DND-41 (cell line): ENCODE results near the gene DRAM1.
A peak's percentile ranks its signal among the peaks of the same experiment; 100 is the strongest.

ENCODE experiments used
- ATAC-seq: fragments of 200-7000 bp; cut with Tn5 transposase; 3 replicates; pipeline ENCODE4 v1.9.1; 2021; ENCODE audit warnings: low read depth; ENCODE audit not compliant: insufficient read depth
- DNase-seq: peaks from one replicate; pipeline ENCODE4 v3.0.0-alpha.2; 2020
- H2AFZ ChIP-seq: 2 replicates; pipeline ENCODE4 v1.6.0; 2012; ENCODE audit warnings: low read depth, low read length
- H3K27ac ChIP-seq: 2 replicates; pipeline ENCODE4 v1.5.1; 2012; ENCODE audit warnings: low read length, inconsistent platforms
- H3K27me3 ChIP-seq: fragments of 200-600 bp; sonication (generic); 2 replicates; pipeline ENCODE4 v1.6.0; 2012; ENCODE audit warnings: low read length, mild to moderate bottlenecking, inconsistent platforms; ENCODE audit not compliant: insufficient read depth, poor library complexity
- H3K36me3 ChIP-seq: 2 replicates; pipeline ENCODE4 v1.5.1; 2012; ENCODE audit warnings: low read length, inconsistent platforms; ENCODE audit not compliant: insufficient read depth
- H3K4me1 ChIP-seq: 2 replicates; pipeline ENCODE4 v1.5.1; 2012; ENCODE audit warnings: mild to moderate bottlenecking, low read length; ENCODE audit not compliant: insufficient read depth
- H3K4me2 ChIP-seq: 2 replicates; pipeline ENCODE4 v1.6.0; 2012; ENCODE audit warnings: mild to moderate bottlenecking, moderate library complexity, low read length, inconsistent platforms; ENCODE audit not compliant: insufficient read depth
- H3K4me3 ChIP-seq, 2 experiments: fragments of 200-600 bp in 1 of 2; shearing (Covaris generic) in 1 of 2; 2 replicates each; pipeline ENCODE4 v1.5.1; 2012 to 2016; ENCODE audit warnings: inconsistent platforms in 2 of 2, low read length in 2 of 2, mild to moderate bottlenecking in 2 of 2, low read depth in 1 of 2, moderate library complexity in 1 of 2
- H3K79me2 ChIP-seq: 2 replicates; pipeline ENCODE4 v1.6.0; 2012; ENCODE audit warnings: low read length, inconsistent platforms; ENCODE audit not compliant: insufficient read depth
- H3K9ac ChIP-seq: 2 replicates; pipeline ENCODE4 v1.6.0; 2012; ENCODE audit warnings: low read depth, mild to moderate bottlenecking, inconsistent platforms, low read length, moderate library complexity
- H3K9me3 ChIP-seq: 2 replicates; pipeline ENCODE4 v1.5.1; 2012; ENCODE audit warnings: low read length, moderate library complexity, mild to moderate bottlenecking, inconsistent platforms; ENCODE audit not compliant: insufficient read depth, severe bottlenecking
- H4K20me1 ChIP-seq: 2 replicates; pipeline ENCODE4 v1.6.0; 2012; ENCODE audit warnings: low read length; ENCODE audit not compliant: insufficient read depth
- CTCF ChIP-seq: IDR thresholded peaks from 2 replicates; pipeline ENCODE4 v1.5.1; 2012; ENCODE audit warnings: borderline replicate concordance, low read length, moderate library complexity, mild to moderate bottlenecking; ENCODE audit not compliant: poor library complexity, severe bottlenecking; ENCODE audit errors: extremely low read depth
- EZH2 ChIP-seq: IDR thresholded peaks from 3 replicates; pipeline ENCODE4 v1.6.1; 2012; ENCODE audit warnings: borderline replicate concordance, low read depth, mild to moderate bottlenecking, moderate library complexity, low read length, inconsistent platforms; ENCODE audit not compliant: severe bottlenecking

The DRAM1 gene

GRCh38 chr12:101959607-101960006 is 82.2 kb downstream of the DRAM1 start:
- H3K79me2 ChIP-seq = no peaks in the 10 kb centered on the region
- no peaks in the 10 kb centered on the region for H3K9me3 ChIP-seq
- no peak for TF ChIP-seq CTCF
- TF ChIP-seq EZH2 = no peak
- H3K27me3 ChIP-seq = no peaks in the 10 kb centered on the region
- H3K36me3 ChIP-seq = no peaks in the 10 kb centered on the region
- H2AFZ ChIP-seq = no peak overlapping the region
- H4K20me1 ChIP-seq = no peaks in the 10 kb centered on the region
- H3K4me3 ChIP-seq = no peak overlapping the region
- DNase-seq (no peak), ATAC-seq (no peak)
- no peaks in the 10 kb centered on the region for H3K4me1 ChIP-seq
- no peak overlapping the region for H3K27ac ChIP-seq
- no peak overlapping the region for H3K9ac ChIP-seq
- H3K4me2 ChIP-seq = no peak overlapping the region

GRCh38 chr12:101962486-101962885 is 85.1 kb downstream of the DRAM1 start:
- Histone ChIP-seq H3K4me2 (no peak overlapping the region), H3K27ac (no peak overlapping the region), H2AFZ (no peak overlapping the region), H3K36me3 (no peaks in the 10 kb centered on the region), H3K79me2 (no peaks in the 10 kb centered on the region), H4K20me1 (no peaks in the 10 kb centered on the region), H3K27me3 (no peaks in the 10 kb centered on the region), H3K4me3 (no peak overlapping the region), H3K4me1 (no peaks in the 10 kb centered on the region), H3K9ac (no peak overlapping the region), H3K9me3 (no peaks in the 10 kb centered on the region)
- no peak for DNase-seq
- no peak for ATAC-seq
- no peak for TF ChIP-seq EZH2
- no peak for TF ChIP-seq CTCF

- H3K9ac ChIP-seq = no peak overlapping the region
- no peak overlapping the region for H3K27ac ChIP-seq
- no peaks in the 10 kb centered on the region for H3K79me2 ChIP-seq
- H3K27me3 ChIP-seq = no peaks in the 10 kb centered on the region
- TF ChIP-seq EZH2 (no peak), CTCF (no peak)
- H3K36me3 ChIP-seq = no peaks in the 10 kb centered on the region
- no peaks in the 10 kb centered on the region for H3K9me3 ChIP-seq
- no peak overlapping the region for H2AFZ ChIP-seq
- peaks cover 3% of the 10 kb centered on the region; the same call in 1 of the 2 replicates for H3K4me1 ChIP-seq
- H4K20me1 ChIP-seq = no peaks in the 10 kb centered on the region
- no peak for DNase-seq
- H3K4me3 ChIP-seq = no peak overlapping the region
- no peak overlapping the region for H3K4me2 ChIP-seq
- ATAC-seq = 0 out of 3 replicates have a peak, but pooled peaks have one; percentile 33
These were observed 86.3 kb downstream of the DRAM1 start for GRCh38 chr12:101963697-101964096.

- Histone ChIP-seq H3K9me3 (no peaks in the 10 kb centered on the region), H3K4me2 (no peak overlapping the region), H3K4me3 (no peak overlapping the region), H3K27me3 (no peaks in the 10 kb centered on the region), H2AFZ (no peak overlapping the region), H3K36me3 (no peaks in the 10 kb centered on the region), H4K20me1 (no peaks in the 10 kb centered on the region), H3K79me2 (no peaks in the 10 kb centered on the region), H3K4me1 (peaks cover 3% of the 10 kb centered on the region; the same call in 1 of the 2 replicates), H3K9ac (no peak overlapping the region), H3K27ac (no peak overlapping the region)
- TF ChIP-seq CTCF = no peak
- TF ChIP-seq EZH2 = no peak
- no peak for DNase-seq
- no peak for ATAC-seq
These were observed 89.1 kb downstream of the DRAM1 start for GRCh38 chr12:101966496-101966895.
